GM19372 (cell line): Measurements from ENCODE around the gene CAPN14.
A peak's percentile ranks its signal among the peaks of the same experiment; 100 is the strongest.
"Not testable (repeated sequence)": the region's sequence is repeated elsewhere in the genome, so short reads cannot be mapped to it uniquely, and the experiment has no call there.

Experiments used
- ATAC-seq: cut with Tn5 transposase; IDR thresholded peaks from one replicate; pipeline ENCODE4 v1.9.1; 2021; ENCODE audit warnings: mild to moderate bottlenecking, low read depth, moderate library complexity; ENCODE audit not compliant: unreplicated experiment

CAPN14 gene

GRCh38 chr2:31200972-31201371, 16.3 kb downstream of the CAPN14 start:
- no peak for ATAC-seq

DNA sequence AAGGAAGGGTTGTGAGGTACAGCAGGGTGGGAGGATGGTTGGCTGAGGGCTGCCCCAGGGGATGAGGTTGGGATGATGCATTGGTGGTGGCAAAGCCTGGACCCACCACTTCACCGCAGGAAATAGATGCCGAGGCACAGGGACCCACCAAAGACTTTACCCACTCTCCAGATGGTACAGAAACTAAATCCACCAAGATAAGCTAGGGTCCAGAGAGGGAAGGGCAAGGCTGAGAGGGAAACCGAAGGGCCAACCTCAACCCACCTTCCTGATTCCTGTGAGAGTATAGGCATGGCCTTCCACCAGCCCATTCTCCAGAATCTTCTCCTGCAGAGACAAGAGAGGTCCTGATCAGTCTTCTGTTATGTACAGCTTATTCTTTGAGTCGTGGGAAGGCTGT, 18.1 kb downstream of the CAPN14 start:
- no peak for ATAC-seq

GRCh38 chr2:31197669-31198068, 19.6 kb downstream of the CAPN14 start:
- ATAC-seq, result no peak

DNA sequence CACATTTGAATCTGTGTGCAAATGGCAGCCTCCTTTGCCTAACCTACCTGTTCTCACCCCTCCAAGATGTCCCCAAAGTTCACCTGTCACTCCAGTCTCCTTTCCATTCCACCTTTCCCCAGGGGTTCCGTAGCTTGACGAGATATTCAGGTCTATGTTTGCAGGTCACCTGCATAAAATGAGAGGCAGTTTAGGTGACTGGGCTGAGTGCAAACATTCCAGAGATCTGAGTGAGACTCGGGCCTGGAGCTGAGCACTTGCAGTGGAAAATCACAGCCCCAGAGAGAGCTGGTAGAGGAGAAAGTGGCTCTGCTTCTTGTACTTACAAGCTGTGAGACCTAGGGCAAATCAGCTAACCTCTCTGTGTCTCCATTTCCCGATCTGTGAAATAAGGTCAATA, 20.1 kb downstream of the CAPN14 start:
- no peak for ATAC-seq

DNA sequence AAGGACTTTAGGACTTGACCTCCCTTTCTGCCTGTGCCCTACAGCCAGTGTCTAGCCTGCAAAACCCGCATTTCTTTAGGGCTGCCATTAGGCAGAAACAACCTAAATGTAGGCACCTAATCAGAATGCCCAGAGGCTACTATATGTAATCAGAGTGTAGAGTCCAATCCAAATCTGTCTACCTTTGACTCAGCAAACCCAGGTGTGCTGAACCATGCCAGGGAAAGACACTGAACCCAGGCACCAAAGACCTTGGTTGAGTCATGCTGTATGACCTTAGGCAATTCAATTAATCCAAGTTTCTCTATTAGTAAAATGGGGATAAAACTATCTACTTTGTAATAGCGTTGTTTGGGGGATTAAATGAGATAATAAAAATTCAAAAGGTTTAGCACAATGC, 20.7 kb downstream of the CAPN14 start:
- no peak for ATAC-seq

- ATAC-seq, result no peak
Measured at GRCh38 chr2:31193806-31194205, 23.5 kb downstream of the CAPN14 start.

DNA sequence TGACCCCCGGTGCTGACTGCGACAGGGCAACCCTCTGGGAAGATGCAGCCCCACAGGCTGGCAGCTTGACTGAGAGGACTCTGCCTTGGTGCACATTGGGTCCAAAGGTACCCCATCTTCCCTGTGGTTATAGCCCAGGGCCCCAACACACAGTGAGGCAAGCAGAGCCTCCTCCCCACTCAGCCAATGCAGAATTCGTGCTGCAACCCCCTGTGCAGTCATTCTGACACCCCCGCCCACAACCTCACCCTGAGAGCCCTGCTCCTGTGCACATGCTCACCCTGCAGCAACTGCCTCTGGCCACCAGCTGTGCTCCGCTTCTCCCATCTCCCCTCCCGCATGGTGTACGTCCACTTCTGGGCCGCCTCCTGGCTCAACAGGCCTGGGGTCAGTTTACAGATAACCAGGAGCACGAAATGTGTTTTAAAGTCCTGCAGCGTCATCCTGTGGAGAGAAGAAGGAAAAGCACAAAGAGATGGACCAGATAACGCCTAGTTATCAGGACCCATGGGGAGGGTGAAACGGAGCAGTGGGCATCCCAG, 24.4 kb downstream of the CAPN14 start:
- no peak for ATAC-seq

DNA sequence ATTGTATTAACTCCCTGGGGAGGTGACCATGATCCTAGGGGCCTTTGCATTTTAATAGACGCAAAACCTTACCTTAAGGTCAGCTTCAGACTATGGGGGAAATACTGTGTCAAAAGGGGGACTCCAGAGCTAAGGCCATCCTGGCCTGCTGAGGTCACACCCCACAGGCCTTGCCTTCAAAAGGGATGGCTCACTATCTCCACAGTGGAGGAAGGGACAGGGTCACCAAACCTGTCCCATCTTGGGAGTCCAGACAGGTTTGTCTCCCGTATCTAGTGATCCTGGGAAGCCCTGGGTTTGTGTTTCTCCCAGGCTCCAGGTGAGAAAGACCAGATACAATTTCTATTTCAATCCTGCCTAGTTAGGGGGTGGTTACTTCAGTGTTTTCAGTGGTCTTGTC, 24.9 kb downstream of the CAPN14 start:
- no peak for ATAC-seq

GRCh38 chr2:31191931-31192330, 25.4 kb downstream of the CAPN14 start:
- no peak for ATAC-seq

DNA sequence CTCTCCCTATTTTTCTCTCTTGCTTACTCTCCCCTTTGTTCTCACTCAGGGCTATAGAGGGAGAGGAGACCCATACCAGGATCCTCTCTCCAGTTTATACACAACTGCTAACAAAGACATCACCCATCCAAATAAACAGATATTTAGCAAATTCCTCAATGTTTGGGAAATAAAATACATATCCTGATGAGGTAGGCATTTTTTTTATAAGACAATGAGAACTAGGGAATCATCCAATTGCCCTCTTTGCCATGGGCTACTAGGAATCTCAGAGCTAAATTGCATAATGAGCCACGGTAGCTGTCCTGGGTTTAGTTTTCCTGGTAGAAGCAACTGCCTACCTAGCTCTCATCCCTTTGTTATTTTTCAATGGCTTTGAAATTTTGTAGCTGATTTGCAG, 27.1 kb downstream of the CAPN14 start:
- ATAC-seq, result no peak

GRCh38 chr2:31189141-31189540, 28.2 kb downstream of the CAPN14 start:
- ATAC-seq, result no peak

DNA sequence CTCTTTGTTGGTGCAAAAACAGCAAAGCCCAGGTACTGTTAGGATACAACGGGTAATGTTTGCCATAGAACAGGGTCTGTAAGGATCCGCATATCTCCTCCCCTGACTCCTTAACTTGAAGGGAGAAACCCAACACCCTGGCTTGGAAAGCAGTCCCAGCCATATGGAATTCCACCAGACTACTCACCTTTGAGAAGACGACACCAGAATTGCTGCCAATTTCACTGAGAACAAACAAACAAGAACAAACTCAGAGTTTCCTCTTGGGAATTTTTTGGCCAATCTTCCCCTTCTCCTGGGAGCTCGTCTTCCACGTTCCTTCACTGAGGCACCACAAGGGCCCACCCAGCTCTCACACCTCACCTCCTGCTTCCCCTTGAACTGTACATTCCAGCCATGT, 29.2 kb downstream of the CAPN14 start:
- ATAC-seq, result no peak

DNA sequence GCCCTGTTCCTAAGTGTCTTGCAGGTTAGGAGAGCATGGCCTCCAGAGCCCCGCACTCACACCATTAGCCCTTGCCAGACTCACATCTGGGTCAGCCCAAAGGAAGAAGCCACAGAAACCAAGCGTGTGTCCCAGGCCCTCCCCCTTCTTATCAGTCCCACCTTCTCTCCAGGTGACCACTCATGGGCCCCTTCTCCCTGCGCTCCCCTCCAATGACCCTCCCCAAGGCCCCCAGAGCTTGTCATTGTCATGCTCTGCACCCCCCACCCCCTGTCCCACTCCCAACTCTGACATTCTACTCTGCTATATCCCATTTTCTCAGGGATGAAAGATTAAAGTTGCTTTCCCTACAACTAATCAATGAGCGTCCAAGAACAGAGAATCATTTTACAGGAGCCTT, 30.1 kb downstream of the CAPN14 start:
- no peak for ATAC-seq

DNA sequence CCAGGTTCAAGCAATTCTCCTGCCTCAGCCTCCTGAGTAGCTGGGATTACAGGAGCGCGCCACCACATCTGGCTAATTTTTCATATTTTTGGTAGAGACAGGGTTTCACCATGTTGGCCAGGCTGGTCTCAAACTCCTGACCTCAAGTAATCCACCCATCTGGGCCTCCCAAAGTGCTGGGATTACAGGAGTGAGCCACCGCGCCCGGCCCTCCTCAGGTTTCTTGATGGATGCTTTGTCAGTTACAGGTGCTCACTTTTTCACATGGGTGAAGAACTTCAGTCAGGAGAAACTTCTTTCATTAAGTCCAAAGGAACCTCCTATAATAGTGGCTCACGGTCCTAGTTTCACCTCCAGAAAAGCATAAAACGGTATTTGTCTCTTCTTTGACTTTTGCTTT, 33.3 kb downstream of the CAPN14 start:
- not testable (repeated sequence) for ATAC-seq

DNA sequence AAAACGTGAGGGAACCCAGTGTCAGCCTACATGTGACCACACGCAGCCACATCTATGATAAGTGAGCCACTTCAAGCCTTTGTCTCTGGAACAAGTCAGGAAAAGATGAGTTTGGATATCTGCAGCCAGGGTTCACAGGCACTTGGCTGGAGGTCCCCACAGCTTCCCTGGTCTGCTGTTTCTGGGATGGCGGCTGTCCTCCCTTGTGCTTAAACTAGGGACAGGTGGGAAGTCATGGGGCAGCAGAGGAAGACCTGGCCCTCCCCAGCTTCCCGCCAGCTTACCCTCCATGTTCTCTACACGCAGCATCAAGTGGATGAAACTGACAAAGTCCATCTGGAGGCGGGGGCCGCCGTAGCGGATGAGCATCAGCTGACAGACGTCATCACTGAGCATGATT, 40.6 kb downstream of the CAPN14 start:
- ATAC-seq, result no peak

GRCh38 chr2:31171142-31171541, 46.2 kb downstream of the CAPN14 start:
- no peak for ATAC-seq

DNA sequence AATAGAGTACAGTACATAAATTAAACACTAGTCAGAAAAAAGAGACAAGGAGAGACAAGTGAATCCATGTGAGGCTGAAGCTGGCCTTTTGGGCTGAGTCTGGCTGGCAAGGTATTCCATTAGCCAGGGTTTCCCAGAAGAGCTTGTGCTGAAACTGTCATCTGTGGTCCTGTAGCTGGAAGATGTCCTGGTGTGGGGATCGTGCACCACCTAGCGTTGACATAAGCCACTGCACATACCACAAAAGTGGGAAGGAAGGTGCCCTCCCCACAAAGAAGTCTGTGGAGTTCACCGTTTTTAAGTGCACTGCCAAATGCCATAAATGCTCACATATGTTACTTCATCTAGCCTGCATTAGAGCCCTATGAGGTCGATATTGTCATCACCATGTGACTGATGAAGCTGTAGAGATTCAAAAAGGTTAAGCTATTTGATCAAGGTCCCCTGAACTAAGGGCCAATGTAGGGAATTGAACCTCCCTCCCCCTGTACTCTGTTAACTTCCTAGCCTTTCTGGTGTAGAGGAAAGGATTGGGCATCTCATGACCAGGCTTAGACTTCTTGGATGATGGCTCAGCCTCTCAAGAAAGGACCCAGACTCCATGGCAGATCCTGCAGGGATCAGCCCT, 47.1 kb downstream of the CAPN14 start:
- ATAC-seq, result peak; percentile 62

DNA sequence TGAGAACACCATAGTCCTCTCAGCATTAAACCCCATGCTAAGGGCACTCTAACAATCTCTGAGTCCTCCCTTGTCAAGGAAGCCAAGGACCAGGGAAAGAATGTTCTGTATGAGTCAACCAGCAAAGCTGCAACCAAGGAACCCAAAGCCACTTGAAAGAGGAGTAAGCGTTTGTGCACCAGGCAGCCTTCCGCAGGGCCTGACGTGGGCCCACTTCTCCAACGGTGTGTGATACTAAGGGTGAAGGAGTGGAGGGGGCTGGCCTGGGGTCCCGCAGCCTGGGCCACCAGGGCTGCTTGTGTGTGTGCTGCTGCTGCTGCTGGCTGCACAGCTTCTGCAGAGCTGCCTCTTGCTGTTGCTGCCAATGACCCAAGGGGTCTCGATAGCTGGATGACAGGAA, 49.0 kb downstream of the CAPN14 start:
- no peak for ATAC-seq

GRCh38 chr2:31166925-31167324, 50.4 kb downstream of the CAPN14 start:
- no peak for ATAC-seq

GRCh38 chr2:31163011-31163539, 54.2 kb downstream of the CAPN14 start:
- ATAC-seq, result no peak

GRCh38 chr2:31161637-31162036, 55.7 kb downstream of the CAPN14 start:
- no peak for ATAC-seq

GRCh38 chr2:31151501-31151900, 65.8 kb downstream of the CAPN14 start:
- no peak for ATAC-seq
